SK-N-SH (cell line): ENCODE data around the gene MYMX. TPM values are rescaled to one million over a fixed set of nuclear protein-coding genes. Genes with fewer than 3 reads are reported as not detected.

Experiments used
- CTCF ChIA-PET: fragments of 300-600, 350-600 bp; formaldehyde crosslinking; extraction: SDS; loops from one replicate; lab custom pipeline; 2021; lab: Yijun Ruan, JAX
- POLR2A ChIA-PET: fragments of 350-600 bp; sonication (Branson Sonifier 250); formaldehyde crosslinking; extraction: SDS; loops from one replicate; lab custom pipeline; 2020; ENCODE audit warnings: antibody characterized with exemption, inconsistent platforms; lab: Yijun Ruan, JAX
- DNase-seq: peaks from one replicate; pipeline ENCODE4 v3.0.0; 2012
- H2AFZ ChIP-seq: fragments of 200-600 bp; sonication (generic); 2 replicates; pipeline ENCODE4 v1.8.1; 2016; ENCODE audit warnings: antibody characterized with exemption, mild to moderate bottlenecking, low read depth
- H3F3A ChIP-seq: fragments of 200-600 bp; sonication (generic); replicated peaks from 2 replicates; pipeline ENCODE3; 2016; ENCODE audit warnings: antibody characterized with exemption, mild to moderate bottlenecking; ENCODE audit not compliant: insufficient read depth
- H3K27ac ChIP-seq, 2 experiments: fragments of 200-500 bp in 1 of 2; fragments of 200-600 bp in 1 of 2; sonication (Bioruptor generic) in 1 of 2; sonication (generic), shearing (Covaris generic) in 1 of 2; 2 replicates each; pipeline versions ENCODE4 v1.5.1 to v1.6.1; 2014 to 2016; ENCODE audit warnings: low read depth in 2 of 2, inconsistent platforms in 1 of 2, low read length in 1 of 2, mild to moderate bottlenecking in 1 of 2, mixed read lengths in 1 of 2
- H3K27me3 ChIP-seq: fragments of 200-600 bp; sonication (generic), shearing (Covaris generic); 2 replicates; pipeline ENCODE4 v1.6.1; 2016; ENCODE audit warnings: mixed run types; ENCODE audit not compliant: insufficient read depth
- H3K36me3 ChIP-seq, 2 experiments: fragments of 200-500 bp in 1 of 2; fragments of 200-600 bp in 1 of 2; sonication (Bioruptor generic) in 1 of 2; sonication (generic) in 1 of 2; replicated peaks in 1 of 2; 2 replicates each; pipeline versions ENCODE3 to v1.5.1; 2014 to 2016; ENCODE audit warnings: low read length in 1 of 2, mild to moderate bottlenecking in 1 of 2; ENCODE audit not compliant: insufficient read depth in 2 of 2, control insufficient read depth in 1 of 2
- H3K4me1 ChIP-seq, 2 experiments: fragments of 200-500 bp in 1 of 2; fragments of 200-600 bp in 1 of 2; sonication (Bioruptor generic) in 1 of 2; sonication (generic), shearing (Covaris generic) in 1 of 2; 2 replicates each; pipeline versions ENCODE4 v1.5.1 to v1.6.1; 2014 to 2016; ENCODE audit warnings: low read depth in 1 of 2, low read length in 1 of 2, mixed run types in 1 of 2; ENCODE audit not compliant: insufficient read depth in 2 of 2, control insufficient read depth in 1 of 2
- H3K4me2 ChIP-seq: fragments of 200-600 bp; sonication (generic), shearing (Covaris generic); 2 replicates; pipeline ENCODE4 v1.6.1; 2017; ENCODE audit warnings: mixed run types
- H3K4me3 ChIP-seq, 2 experiments: fragments of 200-500 bp in 1 of 2; fragments of 200-600 bp in 1 of 2; sonication (Bioruptor generic) in 1 of 2; sonication (generic), shearing (Covaris generic) in 1 of 2; 2 replicates each; pipeline versions ENCODE4 v1.5.1 to v1.8.1; 2014 to 2016; ENCODE audit warnings: low read depth in 2 of 2, inconsistent platforms in 1 of 2, low read length in 1 of 2, mild to moderate bottlenecking in 1 of 2, mixed read lengths in 1 of 2, moderate library complexity in 1 of 2
- H3K79me2 ChIP-seq: fragments of 200-600 bp; sonication (generic); 2 replicates; pipeline ENCODE4 v1.8.1; 2017; ENCODE audit warnings: mild to moderate bottlenecking; ENCODE audit not compliant: insufficient read depth
- H3K9ac ChIP-seq: fragments of 200-600 bp; sonication (generic); 2 replicates; pipeline ENCODE4 v1.6.1; 2017; ENCODE audit warnings: mixed run types
- H3K9me2 ChIP-seq: fragments of 200-600 bp; sonication (generic); 2 replicates; pipeline ENCODE4 v1.6.1; 2017; ENCODE audit warnings: mixed run types
- H3K9me3 ChIP-seq: fragments of 200-600 bp; sonication (generic); 2 replicates; pipeline ENCODE4 v1.6.1; 2017; ENCODE audit warnings: mixed run types, mild to moderate bottlenecking, moderate library complexity
- H4K20me1 ChIP-seq: fragments of 200-600 bp; sonication (generic); 2 replicates; pipeline ENCODE4 v1.6.1; 2017; ENCODE audit warnings: mild to moderate bottlenecking, mixed run types; ENCODE audit not compliant: insufficient read depth
- CHD2 ChIP-seq: fragments of 150-350 bp; IDR thresholded peaks from 2 replicates; pipeline ENCODE4 v1.6.1; 2018; ENCODE audit warnings: low read length; ENCODE audit not compliant: partially characterized antibody
- EP300 ChIP-seq, 2 experiments: IDR thresholded peaks; 2 replicates each; pipeline versions ENCODE4 v1.4.0 to v1.6.1; 2012; ENCODE audit warnings: borderline replicate concordance in 1 of 2, low read depth in 1 of 2, low read length in 1 of 2
- FOXM1 ChIP-seq: IDR thresholded peaks from 2 replicates; pipeline ENCODE4 v1.4.0; 2012; ENCODE audit warnings: low read depth, mild to moderate bottlenecking
- GATA2 ChIP-seq: sonication (generic); formaldehyde crosslinking; IDR thresholded peaks from 2 replicates; pipeline ENCODE4 v1.5.0; 2020; ENCODE audit warnings: mild to moderate bottlenecking, missing genetic modification reagents
- IRF3 ChIP-seq: fragments of 150-350 bp; IDR thresholded peaks from 2 replicates; pipeline ENCODE4 v1.6.1; 2016; ENCODE audit warnings: mild to moderate bottlenecking, low read depth, low read length
- NRF1 ChIP-seq: IDR thresholded peaks from 2 replicates; pipeline ENCODE4 v1.6.1; 2012; ENCODE audit warnings: low read depth, mild to moderate bottlenecking, low read length
- PBX3 ChIP-seq: IDR thresholded peaks from 2 replicates; pipeline ENCODE4; 2012
- RAD21 ChIP-seq: IDR thresholded peaks from 2 replicates; pipeline ENCODE4 v1.6.1; 2012; ENCODE audit warnings: mild to moderate bottlenecking, low read length
- RCOR1 ChIP-seq: fragments of 150-350 bp; IDR thresholded peaks from 2 replicates; pipeline ENCODE4 v1.6.1; 2017; ENCODE audit warnings: antibody characterized with exemption, low read length
- SIN3A ChIP-seq: IDR thresholded peaks from 2 replicates; pipeline ENCODE4 v1.6.1; 2012; ENCODE audit warnings: low read depth, mild to moderate bottlenecking, low read length, moderate library complexity, borderline replicate concordance
- TAF1 ChIP-seq: IDR thresholded peaks from 2 replicates; pipeline ENCODE4 v1.6.1; 2012; ENCODE audit warnings: low read depth, mild to moderate bottlenecking, low read length, moderate library complexity, borderline replicate concordance
- TCF12 ChIP-seq: IDR thresholded peaks from 2 replicates; pipeline ENCODE4 v1.4.0; 2012
- USF1 ChIP-seq: IDR thresholded peaks from 2 replicates; pipeline ENCODE4 v1.4.0; 2012; ENCODE audit warnings: low read depth, borderline replicate concordance
- YY1 ChIP-seq: IDR thresholded peaks from 2 replicates; pipeline ENCODE4 v1.4.0; 2012; ENCODE audit warnings: low read depth, mild to moderate bottlenecking
- WGBS: methylation state at CpG from one replicate; pipeline ENCODE4 v1.1.6; 2017; ENCODE audit warnings: low lambda C conversion rate; 5-methylcytosine and 5-hydroxymethylcytosine counted together
- polyA plus RNA-seq, 3 experiments: library from polyadenylated mRNA; depleted of rRNA; stranded (reverse); fragments of >200 nt; gene quantifications; 2 replicates each; pipeline ENCODE4 v1.2.3, GENCODE V29; 2012

Gene MYMX
- polyA plus RNA-seq, 1 of the 3 experiments (the other 2 are of a cell fraction), result not detected

- H3K36me3 ChIP-seq, result no peaks in the 10 kb centered on the region
- no peaks in the 10 kb centered on the region for H3K9me3 ChIP-seq
- 97% methylated on average over 2 of the region's 4 CpGs for WGBS
- H3K27ac ChIP-seq, result peak overlapping the region in 1 of 2 experiments; percentile 64; a peak in 2 of 4 replicates
- TF ChIP-seq EP300 (IDR thresholded peaks at IDR 0.05; ENCODE audit: borderline replicate concordance in 1 of 2, low read depth in 1 of 2, low read length in 1 of 2) (no peak), RCOR1 (no peak), USF1 (no peak), CHD2 (no peak), GATA2 (CRISPR knock-in tag) (no peak), RAD21 (no peak), YY1 (no peak), SIN3A (no peak), NRF1 (no peak), TCF12 (no peak), IRF3 (no peak), TAF1 (no peak), PBX3 (no peak)
- H3K9me2 ChIP-seq, result no peaks in the 10 kb centered on the region
- H3K4me1 ChIP-seq, result peaks cover 14 to 83% of the 10 kb centered on the region in 2 experiments
- DNase-seq, result no peak
- ChIA-PET POLR2A (interaction anchor here (0.6 to 4.7 kb wide), 4 partner anchors 9 to 44 kb away, joined by 3 to 49 read pairs (median 6); partner anchors contain the start of gene HSP90AB1), CTCF (interaction anchor here (0.7 to 13.7 kb wide), 6 partner anchors 10 to 88 kb away, joined by 3 to 224 read pairs (median 15); partner anchors contain the start of genes AARS2 and HSP90AB1)
- peaks cover 5% of the 10 kb centered on the region; the same call in 1 of the 2 replicates for H4K20me1 ChIP-seq
- H3K4me2 ChIP-seq, result no peak overlapping the region
- 0 out of 4 replicates have a peak overlapping the region, but pooled peaks of 1 of the 2 experiments have one; percentile 53 for H3K4me3 ChIP-seq
- H2AFZ ChIP-seq, result no peak overlapping the region
- H3K27me3 ChIP-seq, result no peaks in the 10 kb centered on the region
- H3K79me2 ChIP-seq, result peaks cover 7% of the 10 kb centered on the region; the same call in 1 of the 2 replicates
- H3F3A ChIP-seq, result peaks cover 3% of the 10 kb centered on the region
- no peak overlapping the region for H3K9ac ChIP-seq
Observed at GRCh38 chr6:44224965-44225305, 8.2 kb downstream of the MYMX start.

GRCh38 chr6:44225579-44226325 lies 9.0 kb downstream of the MYMX start:
- Histone ChIP-seq H3K4me2 (no peak overlapping the region), H3K27me3 (no peaks in the 10 kb centered on the region), H3K4me1 (peaks cover 14 to 86% of the 10 kb centered on the region in 2 experiments), H3K4me3 (no peak overlapping the region; a peak in 1 of 4 replicates), H2AFZ (no peak overlapping the region), H3K9me3 (no peaks in the 10 kb centered on the region), H3K79me2 (peaks cover 7% of the 10 kb centered on the region; the same call in 1 of the 2 replicates), H3K9ac (no peak overlapping the region), H3K27ac (peak overlapping the region in 1 of 2 experiments; percentile 69; a peak in 1 of 4 replicates), H3K36me3 (no peaks in the 10 kb centered on the region), H3K9me2 (no peaks in the 10 kb centered on the region), H4K20me1 (peaks cover 5% of the 10 kb centered on the region; the same call in 1 of the 2 replicates), H3F3A (peaks cover 3% of the 10 kb centered on the region)
- TF ChIP-seq USF1 (no peak), FOXM1 (no peak), GATA2 (CRISPR knock-in tag) (0 out of 2 replicates have a peak, but pooled peaks have one; percentile 16)
- DNase-seq, result no peak
- 79% methylated on average over 6 of the region's 8 CpGs for WGBS
- ChIA-PET CTCF (interaction anchor here (1.0 to 13.7 kb wide), 5 partner anchors 9 to 131 kb away, joined by 3 to 224 read pairs (median 25); partner anchors contain the start of gene HSP90AB1), POLR2A (interaction anchor here (0.7 to 4.7 kb wide), 4 partner anchors 9 to 42 kb away, joined by 3 to 49 read pairs (median 14); partner anchors contain the start of gene HSP90AB1)
